Panc1 (cell line): ENCODE data around the gene BANF2. TPM values are rescaled to one million over a fixed set of nuclear protein-coding genes. Genes with fewer than 3 reads are reported as not detected.

Experiments used
- ATAC-seq: fragments of 200-7000 bp; cut with Tn5 transposase; 2 replicates; pipeline ENCODE4 v1.9.1; 2020; ENCODE audit warnings: mild to moderate bottlenecking, moderate library complexity
- BruUV-seq: library from RNA; stranded (reverse); fragments of 400-500 nt; replicated peaks from 2 replicates; lab custom pipeline; 2021; lab: Mats Ljungman, UMichigan
- CTCF ChIA-PET: fragments of 300-600 bp; sonication (Branson Sonifier 250); formaldehyde crosslinking; loops from one replicate; lab custom pipeline; 2022; ENCODE audit warnings: antibody characterized with exemption; lab: Charles Lee
- POLR2A ChIA-PET: fragments of 300-600 bp; sonication (Branson Sonifier 250); formaldehyde crosslinking; loops from one replicate; lab custom pipeline; 2022; ENCODE audit warnings: antibody characterized with exemption; lab: Charles Lee
- DNase-seq: peaks from one replicate; pipeline ENCODE4 v3.0.0-alpha.2; 2010; ENCODE audit warnings: low read depth, low spot score
- H3K27ac ChIP-seq: 2 replicates; pipeline ENCODE4 v1.5.1; 2011; ENCODE audit warnings: mild to moderate bottlenecking, low read length, inconsistent platforms
- H3K27me3 ChIP-seq: fragments of 200-500 bp; sonication (Bioruptor generic); 2 replicates; pipeline ENCODE4 v1.6.0; 2014; ENCODE audit warnings: low read length, inconsistent platforms; ENCODE audit not compliant: control insufficient read depth, insufficient read depth
- H3K36me3 ChIP-seq: fragments of 200-500 bp; sonication (Bioruptor generic); 2 replicates; pipeline ENCODE4 v1.5.1; 2014; ENCODE audit warnings: inconsistent platforms, mild to moderate bottlenecking, low read length, moderate library complexity; ENCODE audit not compliant: control insufficient read depth, insufficient read depth
- H3K4me1 ChIP-seq: 2 replicates; pipeline ENCODE4 v1.5.1; 2011; ENCODE audit warnings: inconsistent platforms, mild to moderate bottlenecking, low read length, moderate library complexity; ENCODE audit not compliant: control insufficient read depth, insufficient read depth
- H3K4me3 ChIP-seq, 2 experiments: 2 replicates each; pipeline ENCODE4 v1.5.1; 2011 to 2012; ENCODE audit warnings: low read depth in 2 of 2, low read length in 2 of 2, mild to moderate bottlenecking in 2 of 2, inconsistent platforms in 1 of 2, moderate library complexity in 1 of 2
- H3K9me3 ChIP-seq: fragments of 200-500 bp; sonication (Bioruptor generic); 2 replicates; pipeline ENCODE4 v1.5.1; 2014; ENCODE audit warnings: low read depth, mild to moderate bottlenecking, inconsistent platforms, low read length, moderate library complexity; ENCODE audit not compliant: control insufficient read depth, insufficient read depth
- CTCF ChIP-seq: fragments of 450-650 bp; IDR thresholded peaks from 2 replicates; pipeline ENCODE4 v1.5.1; 2017; ENCODE audit warnings: mild to moderate bottlenecking
- POLR2AphosphoS5 ChIP-seq: IDR thresholded peaks from 2 replicates; pipeline ENCODE4 v1.6.1; 2012; ENCODE audit warnings: mild to moderate bottlenecking, low read depth, low read length, moderate library complexity
- REST ChIP-seq, 2 experiments: IDR thresholded peaks; 2 replicates each; pipeline ENCODE4 v1.6.1; 2011 to 2012; ENCODE audit warnings: low read depth in 2 of 2, control low read depth in 1 of 2, low read length in 1 of 2, mild to moderate bottlenecking in 1 of 2, moderate library complexity in 1 of 2; ENCODE audit not compliant: insufficient read depth in 1 of 2
- SIN3A ChIP-seq: IDR thresholded peaks from 2 replicates; pipeline ENCODE4 v1.6.1; 2012; ENCODE audit warnings: low read depth, mild to moderate bottlenecking, low read length, moderate library complexity, borderline replicate concordance; ENCODE audit not compliant: insufficient read depth
- TCF7L2 ChIP-seq: IDR thresholded peaks from 2 replicates; pipeline ENCODE4 v1.6.1; 2011; ENCODE audit warnings: mild to moderate bottlenecking, low read depth, low read length, inconsistent platforms
- in situ Hi-C: cut with HindIII; loops from 2 replicates; pipeline ENCODE4 v1.10.0; 2016; ENCODE audit warnings: low sequenced_read_pairs, low pct_unique_long_range_greater_than_20kb
- intact Hi-C: fragments of 100-400 bp; cut with micrococcal nuclease; formaldehyde crosslinking; loops from one replicate; pipeline ENCODE4 v1.10.0; 2022; ENCODE audit not compliant: unreplicated experiment
- total RNA-seq: library from RNA; stranded (reverse); gene quantifications from one replicate; pipeline ENCODE4 v1.2.1, GENCODE V29; 2021; ENCODE audit not compliant: unreplicated experiment

Gene BANF2
- total RNA-seq, 1 experiment from 2014 or later: not detected

GRCh38 chr20:17683218-17684076, 16.3 kb upstream of the BANF2 start:
- Histone ChIP-seq H3K4me1 (peaks cover 18% of the 10 kb centered on the region), H3K9me3 (no peaks in the 10 kb centered on the region), H3K27me3 (peaks cover 21% of the 10 kb centered on the region), H3K4me3 (no peak overlapping the region), H3K36me3 (peaks cover 4% of the 10 kb centered on the region), H3K27ac (no peak overlapping the region)
- no TSS peak for BruUV-seq
- in situ Hi-C loops (no loop called here), intact Hi-C loops (loop anchor here (5.0 kb wide), 1 partner anchor 214 kb away; no protein-coding TSS in a partner anchor)
- no peak for ATAC-seq
- TF ChIP-seq POLR2AphosphoS5 (no peak), TCF7L2 (no peak), REST (IDR thresholded peaks at IDR 0.05; ENCODE audit: insufficient read depth in 1 of 2, low read depth in 2 of 2, low read length in 1 of 2) (no peak), SIN3A (no peak), CTCF (no peak)
- CTCF ChIA-PET: interaction anchor here (0.5 to 1.1 kb wide), 3 partner anchors 70 to 215 kb away, joined by 5 to 7 read pairs (median 6); no protein-coding TSS in a partner anchor
- DNase-seq: no peak
- POLR2A ChIA-PET: no interaction called here

GRCh38 chr20:17684077-17684888, 15.5 kb upstream of the BANF2 start:
- H3K36me3 ChIP-seq: peaks cover 2% of the 10 kb centered on the region
- ChIA-PET CTCF (no interaction called here), POLR2A (no interaction called here)
- H3K4me1 ChIP-seq: peaks cover 11% of the 10 kb centered on the region
- DNase-seq (no peak), ATAC-seq (no peak)
- no TSS peak for BruUV-seq
- TF ChIP-seq TCF7L2 (no peak), POLR2AphosphoS5 (no peak), REST (IDR thresholded peaks at IDR 0.05; ENCODE audit: insufficient read depth in 1 of 2, low read depth in 2 of 2, low read length in 1 of 2) (no peak), SIN3A (no peak), CTCF (no peak)
- peaks cover 21% of the 10 kb centered on the region for H3K27me3 ChIP-seq
- H3K9me3 ChIP-seq: no peaks in the 10 kb centered on the region
- in situ Hi-C loops: no loop called here
- intact Hi-C loops: loop anchor here (5.0 kb wide), 1 partner anchor 213 kb away; no protein-coding TSS in a partner anchor
- H3K27ac ChIP-seq: no peak overlapping the region
- no peak overlapping the region for H3K4me3 ChIP-seq
